GM19035 (cell line): Measurements from ENCODE around the gene ANKRD36B.
"Not testable (repeated sequence)": the region's sequence is repeated elsewhere in the genome, so short reads cannot be mapped to it uniquely, and the experiment has no call there.

Source experiments
- ATAC-seq: cut with Tn5 transposase; IDR thresholded peaks from one replicate; pipeline ENCODE4 v1.9.1; 2021; ENCODE audit not compliant: unreplicated experiment

ANKRD36B gene

DNA sequence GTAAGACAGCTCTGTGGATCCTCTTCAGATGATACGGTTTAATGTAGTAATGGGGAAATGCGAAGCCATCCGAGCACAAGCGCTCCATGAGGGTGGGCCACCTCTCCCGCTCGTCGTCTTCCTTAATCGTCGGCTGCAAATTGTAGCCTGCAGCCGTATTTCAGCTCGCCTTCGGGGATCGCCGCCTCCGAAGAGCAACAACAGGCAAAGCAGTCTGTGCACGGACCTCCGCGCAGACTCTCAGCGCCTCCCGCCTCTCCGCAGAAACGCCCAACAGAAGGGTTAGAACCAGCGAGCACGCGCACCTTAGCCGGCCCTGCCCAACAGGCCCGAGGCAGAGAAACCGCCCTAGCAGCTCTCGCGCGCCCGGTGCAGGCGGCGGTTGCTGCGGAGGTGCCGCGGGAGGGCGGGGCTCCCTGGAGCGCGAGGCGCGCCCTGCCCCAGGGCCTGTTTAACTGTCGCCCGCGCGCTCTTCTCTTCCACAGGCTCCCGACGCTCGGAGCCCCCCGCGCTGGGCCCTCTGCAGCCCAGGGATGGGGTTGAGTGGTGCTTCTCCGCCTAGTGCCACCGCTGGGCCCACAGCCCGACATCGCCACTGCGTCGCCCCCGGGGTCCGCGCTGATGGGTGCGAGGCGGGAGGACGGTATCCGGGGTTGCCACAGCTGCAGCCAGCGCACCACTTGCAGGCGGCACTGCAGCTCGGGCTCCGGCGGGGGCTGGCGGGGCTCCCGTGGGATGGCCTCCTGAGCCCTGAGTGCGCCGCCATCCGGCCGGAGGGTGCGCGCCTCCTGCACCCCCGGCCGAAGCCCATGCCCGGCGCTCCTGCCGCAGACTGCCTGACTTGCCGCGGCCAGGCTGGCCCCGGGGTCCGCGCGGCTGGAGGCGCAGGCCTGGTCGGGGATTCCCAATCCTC, at the start of gene ANKRD36B:
Gene ANKRD36B, minus strand, starts transcription at position 280 of the 913 bp plus-strand sequence. Its CDS starts 192 bp downstream, at position 88.
- peak; percentile 69 for ATAC-seq

DNA sequence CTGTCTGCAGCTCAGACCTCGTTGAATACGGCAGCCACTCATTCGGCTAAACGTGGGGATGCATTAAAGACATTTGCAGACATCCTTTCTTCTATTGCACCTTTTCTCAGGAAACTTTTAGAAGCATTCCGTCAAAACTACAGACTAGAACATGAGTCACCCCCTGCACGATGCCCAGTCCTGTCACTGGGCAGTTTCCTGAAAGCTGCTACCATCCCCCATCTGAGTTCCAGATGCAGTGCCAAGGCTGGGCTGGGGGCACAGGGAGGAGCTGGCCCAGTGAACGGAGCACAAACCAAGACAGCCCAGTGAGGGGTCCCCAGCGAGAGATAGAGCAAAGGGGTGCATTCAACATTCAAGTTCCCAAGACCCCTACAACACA, 36.4 kb upstream of the ANKRD36B start:
- not testable (repeated sequence) for ATAC-seq

DNA sequence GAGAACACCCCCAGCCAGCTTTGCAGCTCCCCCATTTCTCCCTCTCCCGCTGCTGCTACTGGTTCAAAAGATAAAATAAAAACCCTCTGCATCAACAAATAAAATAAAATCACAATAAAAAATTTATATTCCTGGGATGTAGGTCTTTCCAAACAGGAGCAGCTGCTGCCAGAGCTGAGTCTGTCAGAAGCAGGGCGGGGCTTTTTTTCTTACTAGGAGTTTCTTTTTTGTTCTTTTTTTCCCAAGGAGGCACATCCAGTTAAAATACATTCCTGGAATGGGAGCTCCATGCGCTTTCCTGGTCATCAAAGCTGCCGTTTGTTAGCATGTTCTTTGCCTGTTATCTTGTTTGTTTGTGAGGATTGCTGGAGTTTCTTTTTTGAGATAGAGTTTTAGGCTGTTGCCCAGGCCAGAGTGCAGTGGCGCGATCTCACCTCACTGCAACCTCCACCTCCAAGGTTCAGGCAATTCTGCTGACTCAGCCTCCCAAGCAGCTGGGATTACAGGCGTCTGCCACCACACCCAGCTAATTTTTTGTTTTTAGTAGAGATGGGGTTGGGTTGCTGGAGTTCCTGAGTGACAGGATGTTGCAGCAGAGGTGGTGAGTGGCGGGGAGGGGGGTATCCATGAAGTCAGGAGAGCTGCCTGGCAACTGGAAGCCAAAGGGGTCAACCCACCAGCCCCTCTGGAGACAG, 35.8 kb upstream of the ANKRD36B start:
- ATAC-seq, result not testable (repeated sequence)

- ATAC-seq, result not testable (repeated sequence)
Observed at GRCh38 chr2:97622976-97623375, 33.3 kb upstream of the ANKRD36B start.

DNA sequence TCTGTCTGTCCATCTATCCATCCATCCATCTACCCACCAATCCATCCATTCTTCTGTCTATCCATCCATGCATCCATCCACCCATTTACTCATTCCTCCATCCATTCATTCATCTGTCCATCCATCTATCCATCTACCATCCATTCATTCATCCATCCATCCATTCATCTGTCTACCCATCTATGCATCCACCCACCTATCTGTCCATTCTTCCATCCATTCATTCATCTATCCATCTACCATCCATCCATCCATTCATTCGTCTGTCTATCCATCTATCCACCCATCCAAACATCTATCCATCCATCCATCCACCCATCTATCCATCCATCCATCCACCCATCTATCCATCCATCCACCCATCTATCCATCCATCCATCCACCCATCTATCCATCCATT, 30.8 kb upstream of the ANKRD36B start:
- not testable (repeated sequence) for ATAC-seq

GRCh38 chr2:97618939-97619827, 29.5 kb upstream of the ANKRD36B start:
- not testable (repeated sequence) for ATAC-seq

DNA sequence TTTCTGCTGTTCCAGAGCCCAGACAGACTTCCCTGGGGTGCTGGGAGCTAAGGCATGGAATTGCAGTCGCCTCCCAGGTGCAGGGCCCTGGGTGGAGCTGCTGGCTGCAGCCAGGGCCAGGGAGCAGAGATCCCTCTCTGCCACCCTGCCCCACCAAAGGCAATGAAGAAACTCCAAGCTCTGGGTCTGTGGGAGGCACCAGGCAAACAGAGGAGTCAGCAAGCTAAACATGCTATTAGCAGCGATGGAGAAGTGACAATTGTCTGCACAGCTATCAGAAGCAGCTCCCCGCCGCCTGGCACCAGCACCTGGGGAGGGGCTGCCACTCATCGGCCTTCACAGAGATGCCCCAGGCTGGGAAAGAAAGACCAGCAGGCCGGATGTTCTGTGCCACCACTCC, 28.2 kb upstream of the ANKRD36B start:
- ATAC-seq, result no peak

DNA sequence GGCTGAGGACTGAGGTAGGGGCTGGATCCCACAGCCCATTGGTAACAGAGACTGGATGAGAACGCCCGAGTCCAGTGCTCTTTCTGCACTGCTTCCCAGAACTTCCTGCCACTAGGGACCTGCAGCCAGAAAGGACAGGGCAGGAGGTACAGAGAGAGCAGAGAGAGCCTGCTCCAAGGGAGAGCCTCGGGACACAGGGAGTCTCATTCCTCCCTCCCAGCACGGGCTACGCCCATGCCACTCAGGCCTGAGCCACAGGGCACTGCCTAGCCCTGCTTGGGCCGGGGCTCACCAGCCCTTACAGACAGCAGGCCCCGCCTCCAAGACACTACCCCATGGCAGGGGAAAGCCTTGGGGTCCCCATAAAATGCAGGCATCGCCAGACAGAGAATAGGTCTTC, 26.1 kb upstream of the ANKRD36B start:
- not testable (repeated sequence) for ATAC-seq

DNA sequence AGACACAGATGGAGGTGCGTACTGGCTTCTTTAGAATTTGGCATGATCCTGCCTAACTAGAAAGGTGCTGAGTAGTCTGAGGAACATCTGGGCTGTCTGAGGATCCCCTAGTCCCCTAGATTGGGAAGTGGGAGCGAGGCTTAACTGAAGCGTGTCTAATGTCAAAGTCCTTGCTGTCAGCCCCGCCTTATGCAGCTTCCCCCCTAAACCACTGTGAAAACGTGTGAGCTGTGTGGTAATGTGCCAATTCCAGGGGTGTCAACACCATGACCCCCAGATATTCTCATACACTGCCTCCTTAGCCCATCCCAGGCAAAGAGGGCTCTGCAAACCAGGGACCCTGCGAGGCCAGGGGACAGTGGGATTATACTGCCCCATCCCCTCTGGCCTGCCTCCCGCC, 22.2 kb upstream of the ANKRD36B start:
- not testable (repeated sequence) for ATAC-seq

- ATAC-seq, result not testable (repeated sequence)
Observed at GRCh38 chr2:97608745-97609144, 19.1 kb upstream of the ANKRD36B start.

- not testable (repeated sequence) for ATAC-seq
Observed at GRCh38 chr2:97605524-97606339, 16.1 kb upstream of the ANKRD36B start.

DNA sequence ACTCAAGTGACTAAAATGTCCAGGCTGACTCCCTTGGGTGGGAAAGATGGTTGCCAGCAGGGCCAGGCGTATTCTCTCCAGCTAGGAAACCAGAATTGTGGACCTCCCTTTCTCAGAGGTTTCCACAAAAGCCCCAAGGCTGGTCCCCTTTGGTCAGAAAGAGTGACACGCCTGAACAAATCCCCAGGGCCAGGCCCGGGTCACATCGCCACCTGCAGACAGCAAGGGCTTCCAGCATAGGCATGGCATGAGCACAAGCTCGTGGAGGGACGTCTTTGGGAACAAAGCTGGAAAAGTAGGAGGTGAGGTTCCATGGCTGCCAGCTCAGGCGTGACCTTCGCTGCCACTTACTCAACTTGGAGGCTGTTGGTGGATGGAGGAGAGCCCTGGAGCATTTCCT, 15.4 kb upstream of the ANKRD36B start:
- ATAC-seq, result not testable (repeated sequence)

- not testable (repeated sequence) for ATAC-seq
Observed at GRCh38 chr2:97601537-97601936, 11.9 kb upstream of the ANKRD36B start.

DNA sequence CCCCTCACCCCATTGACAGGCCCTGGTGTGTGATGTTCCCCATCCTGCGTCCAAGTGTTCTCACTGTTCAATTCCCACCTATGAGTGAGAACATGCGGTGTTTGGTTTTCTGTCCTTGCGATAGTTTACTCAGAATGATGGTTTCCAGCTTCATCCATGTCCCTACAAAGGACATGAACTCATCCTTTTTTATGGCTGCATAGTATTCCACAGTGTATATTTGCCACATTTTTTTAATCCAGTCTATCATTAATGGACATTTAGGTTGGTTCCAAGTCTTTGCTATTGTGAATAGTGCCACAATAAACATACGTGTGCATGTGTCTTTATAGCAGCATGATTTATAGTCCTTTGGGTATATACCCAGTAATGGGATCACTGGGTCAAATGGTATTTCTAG, 6.5 kb upstream of the ANKRD36B start:
- ATAC-seq, result not testable (repeated sequence)

DNA sequence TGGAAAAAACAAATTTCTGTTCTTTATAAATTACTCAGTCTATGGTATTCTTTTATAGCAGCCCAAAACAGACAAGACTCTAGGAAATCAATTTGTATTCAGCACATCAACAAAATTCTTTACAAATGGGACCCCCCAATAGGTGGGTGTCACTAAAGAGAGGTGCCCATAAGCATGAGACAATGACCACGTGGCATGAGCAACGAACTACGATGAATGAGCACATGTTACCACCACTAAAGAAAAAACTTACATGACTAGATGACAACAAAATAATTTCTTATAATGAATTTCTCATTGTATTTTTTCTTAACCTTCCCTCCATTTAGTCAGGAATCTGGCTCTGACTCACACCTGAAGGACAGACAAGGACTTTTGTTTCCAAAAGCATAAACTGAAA, 3.8 kb upstream of the ANKRD36B start:
- ATAC-seq, result not testable (repeated sequence)

DNA sequence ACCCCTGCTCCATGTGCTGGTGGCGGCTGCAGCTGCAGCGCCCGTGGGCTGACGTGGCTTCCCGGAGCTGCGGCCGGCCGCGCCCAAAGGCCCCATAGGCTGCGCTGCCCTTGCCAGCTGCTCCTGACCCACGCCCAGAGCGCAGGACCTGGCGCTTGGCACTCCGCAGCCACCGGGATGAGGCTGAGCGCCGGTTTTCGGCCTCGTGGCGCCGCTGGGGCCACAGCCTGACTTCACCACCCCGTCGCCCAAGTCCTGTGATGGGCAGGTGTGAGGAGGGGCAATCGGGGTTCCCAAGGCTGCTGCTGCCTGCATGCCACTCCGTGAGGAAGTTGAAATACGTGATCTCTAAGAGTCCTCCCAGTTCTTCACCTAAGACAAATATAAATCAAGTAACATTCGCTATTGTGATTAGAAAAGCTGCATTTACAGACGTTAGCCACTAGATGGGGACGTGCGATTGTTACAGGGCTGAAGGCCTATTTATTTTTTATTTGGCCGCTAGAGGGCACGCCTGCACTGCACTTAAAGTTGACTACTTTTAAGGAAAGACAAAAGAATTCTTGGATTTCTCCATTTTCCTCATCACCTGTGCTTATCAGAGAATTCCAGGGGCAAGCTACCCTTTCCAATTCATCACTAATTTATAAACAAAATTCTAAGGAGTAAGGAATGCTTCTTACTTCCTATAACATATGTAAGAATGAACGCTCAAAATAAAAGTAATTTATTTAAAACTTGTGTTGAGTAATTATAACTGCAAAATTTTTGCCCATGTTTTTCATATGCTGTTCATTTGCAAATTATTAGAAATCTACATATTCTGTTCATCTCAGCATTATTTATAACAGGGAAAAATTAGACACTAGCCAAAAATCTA, 1.1 kb upstream of the ANKRD36B start:
- peak; percentile 66 for ATAC-seq

- peak; percentile 37 for ATAC-seq
Observed at GRCh38 chr2:97589257-97589597, 450 bp downstream of the ANKRD36B start.

DNA sequence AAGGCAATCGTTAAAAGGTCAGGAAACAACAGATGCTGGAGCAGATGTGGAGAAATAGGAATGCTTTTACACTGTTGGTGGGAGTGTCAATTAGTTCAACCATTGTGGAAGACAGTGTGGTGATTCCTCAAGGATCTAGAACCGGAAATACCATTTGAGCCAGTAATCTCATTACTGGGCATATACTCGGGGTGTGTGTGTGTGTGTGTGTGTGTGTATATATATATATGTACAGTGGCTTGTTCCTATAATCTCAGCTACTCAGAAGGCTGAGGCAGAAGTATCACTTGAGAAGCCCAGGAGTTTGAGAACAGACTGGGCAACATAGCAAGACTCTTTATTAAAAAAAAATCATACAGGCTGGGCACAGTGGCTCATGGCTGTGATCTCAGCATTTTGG, 24.0 kb downstream of the ANKRD36B start:
- ATAC-seq, result not testable (repeated sequence)

GRCh38 chr2:97552406-97552805, 37.3 kb downstream of the ANKRD36B start:
- not testable (repeated sequence) for ATAC-seq
